ENCODE results near the gene STOML1. TPM values are rescaled to one million over a fixed set of nuclear protein-coding genes. Genes with fewer than 3 reads are reported as not detected.

The STOML1 gene
- polyA plus RNA-seq, 1 donor (not counting 4 experiments of a cell fraction or from before 2014, with no cell fraction given), result 7.0 TPM

DNA sequence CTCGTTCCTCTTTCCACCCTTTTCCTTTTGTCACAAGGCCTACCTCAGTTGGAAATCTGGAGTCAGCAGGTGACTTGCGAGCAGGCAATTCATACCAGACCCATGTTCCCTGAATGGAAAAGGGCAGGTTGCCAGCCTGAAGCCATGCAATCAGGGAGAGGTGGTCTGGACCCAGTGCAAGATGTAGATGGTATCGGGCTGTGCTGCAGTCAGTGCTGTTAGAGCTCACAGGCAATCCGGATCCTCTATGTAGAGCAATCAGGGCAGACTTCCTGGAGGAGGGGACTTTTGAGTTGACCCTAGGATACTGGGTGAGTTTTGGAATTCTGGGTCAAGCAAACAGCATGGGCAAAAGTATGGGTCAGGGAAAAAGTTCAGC lies 47.0 kb downstream of the STOML1 start:
- no peak for TF ChIP-seq EZH2 (IDR thresholded peaks at IDR 0.05; ENCODE audit: low read length)
- TF ChIP-seq, protein P1, sequence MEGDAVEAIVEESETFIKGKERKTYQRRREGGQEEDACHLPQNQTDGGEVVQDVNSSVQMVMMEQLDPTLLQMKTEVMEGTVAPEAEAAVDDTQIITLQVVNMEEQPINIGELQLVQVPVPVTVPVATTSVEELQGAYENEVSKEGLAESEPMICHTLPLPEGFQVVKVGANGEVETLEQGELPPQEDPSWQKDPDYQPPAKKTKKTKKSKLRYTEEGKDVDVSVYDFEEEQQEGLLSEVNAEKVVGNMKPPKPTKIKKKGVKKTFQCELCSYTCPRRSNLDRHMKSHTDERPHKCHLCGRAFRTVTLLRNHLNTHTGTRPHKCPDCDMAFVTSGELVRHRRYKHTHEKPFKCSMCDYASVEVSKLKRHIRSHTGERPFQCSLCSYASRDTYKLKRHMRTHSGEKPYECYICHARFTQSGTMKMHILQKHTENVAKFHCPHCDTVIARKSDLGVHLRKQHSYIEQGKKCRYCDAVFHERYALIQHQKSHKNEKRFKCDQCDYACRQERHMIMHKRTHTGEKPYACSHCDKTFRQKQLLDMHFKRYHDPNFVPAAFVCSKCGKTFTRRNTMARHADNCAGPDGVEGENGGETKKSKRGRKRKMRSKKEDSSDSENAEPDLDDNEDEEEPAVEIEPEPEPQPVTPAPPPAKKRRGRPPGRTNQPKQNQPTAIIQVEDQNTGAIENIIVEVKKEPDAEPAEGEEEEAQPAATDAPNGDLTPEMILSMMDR (optimal IDR thresholded peaks at IDR 0.05 in 1 of 3, IDR thresholded peaks at IDR 0.05 in 1 of 3, conservative IDR thresholded peaks at IDR 0.05 in 1 of 3; ENCODE audit: extremely low read depth in 1 of 3, insufficient read depth in 2 of 3, low read length in 3 of 3), result no peak
- FAIRE-seq, result no peak

DNA sequence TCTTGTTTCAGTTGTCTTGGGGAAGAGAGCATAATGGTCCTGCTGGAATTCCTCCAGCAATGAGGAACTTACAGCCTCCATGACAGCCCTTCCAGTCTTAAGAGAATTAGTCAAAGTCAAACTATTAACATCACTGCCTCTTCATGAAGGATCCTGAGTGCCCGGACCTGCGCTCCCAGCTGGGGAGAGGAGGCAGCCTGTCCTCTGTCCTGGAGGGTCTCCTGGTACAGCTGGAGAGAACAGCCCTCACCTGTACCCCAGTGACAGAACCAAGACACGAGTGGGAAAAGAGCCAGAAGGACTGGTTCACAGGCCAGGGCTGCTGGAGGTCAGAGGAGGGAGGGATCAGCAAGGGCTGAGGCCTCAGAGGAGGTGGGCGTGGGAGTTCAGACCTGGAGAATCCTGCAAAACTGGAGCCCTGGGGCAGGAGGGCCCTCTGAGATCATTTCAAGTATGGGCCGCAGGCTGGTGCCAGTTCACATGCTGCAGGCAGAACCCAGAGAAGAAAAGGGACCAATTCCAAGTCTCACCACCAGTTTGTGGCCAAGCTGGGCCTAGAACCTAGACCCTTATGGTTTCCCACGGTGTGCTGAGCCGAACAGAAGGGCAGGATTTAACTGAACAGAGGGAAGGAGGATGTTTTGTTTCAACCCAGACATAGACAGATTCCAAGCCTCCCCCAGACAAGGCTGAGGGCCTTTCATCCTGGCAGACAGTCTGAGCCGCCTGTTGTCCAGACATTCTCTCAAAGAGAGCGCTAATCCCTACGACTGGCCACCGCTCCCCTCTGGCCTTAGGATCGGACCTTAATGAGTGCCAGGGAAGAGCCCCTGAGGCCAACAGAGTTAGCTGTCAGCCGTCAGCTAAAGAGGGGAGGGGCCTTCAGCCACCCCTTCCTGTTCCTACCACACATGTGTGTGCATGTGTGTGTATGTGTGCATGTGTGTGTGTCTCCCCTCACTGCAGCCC lies 47.6 kb downstream of the STOML1 start:
- Histone ChIP-seq H3K4me3 (ENCODE audit: control insufficient read depth in 2 of 3, extremely low read depth in 1 of 3, insufficient read depth in 2 of 3, low read depth in 1 of 3, low read length in 3 of 3) (no peak overlapping the region), H3K79me2 (ENCODE audit: control insufficient read depth, insufficient read depth, low read length) (no peaks in the 10 kb centered on the region), H2AFZ (ENCODE audit: control insufficient read depth, low read length) (no peak overlapping the region), H3K36me3 (ENCODE audit: control insufficient read depth in 2 of 2, extremely low read depth in 1 of 2, insufficient read depth in 2 of 2, low read length in 2 of 2) (peaks cover 0 to 3% of the 10 kb centered on the region in 2 experiments), H3K27me3 (ENCODE audit: control insufficient read depth, extremely low read depth, insufficient read depth, low read length) (no peaks in the 10 kb centered on the region), H3K9ac (ENCODE audit: control insufficient read depth, extremely low read depth, insufficient read depth, low read length) (no peak overlapping the region), H3K4me2 (ENCODE audit: control insufficient read depth, extremely low read depth, insufficient read depth, low read depth, low read length) (no peak overlapping the region), H3K9me3 (ENCODE audit: control insufficient read depth, low read depth, low read length) (no peaks in the 10 kb centered on the region), H3K27ac (ENCODE audit: control insufficient read depth, insufficient read depth, low read length) (no peak overlapping the region), H3K4me1 (ENCODE audit: control insufficient read depth, extremely low read depth, insufficient read depth, low read length) (peaks cover 14% of the 10 kb centered on the region), H4K20me1 (ENCODE audit: control insufficient read depth, extremely low read depth, insufficient read depth, low read length) (no peaks in the 10 kb centered on the region), H3K9me1 (ENCODE audit: control insufficient read depth, extremely low read depth, insufficient read depth, low read length) (no peaks in the 10 kb centered on the region)
- no peak for TF ChIP-seq EZH2 (IDR thresholded peaks at IDR 0.05; ENCODE audit: low read length)
- TF ChIP-seq, protein P1 (optimal IDR thresholded peaks at IDR 0.05 in 1 of 3, IDR thresholded peaks at IDR 0.05 in 1 of 3, conservative IDR thresholded peaks at IDR 0.05 in 1 of 3; ENCODE audit: extremely low read depth in 1 of 3, insufficient read depth in 2 of 3, low read length in 3 of 3), result no peak
- no peak for FAIRE-seq
- DNase-seq (ENCODE audit: low read depth, low spot score), result no peak
- dilution Hi-C loops (cut with MboI; ENCODE audit: extremely low pct_ligation_motif_present, low sequenced_read_pairs), result no loop called here

More for the DNA sequence above, 47.0 kb downstream of the STOML1 start:
- Histone ChIP-seq H3K27ac (ENCODE audit: control insufficient read depth, insufficient read depth, low read length) (no peak overlapping the region), H3K4me3 (ENCODE audit: control insufficient read depth in 2 of 3, extremely low read depth in 1 of 3, insufficient read depth in 2 of 3, low read depth in 1 of 3, low read length in 3 of 3) (no peak overlapping the region), H3K9me3 (ENCODE audit: control insufficient read depth, low read depth, low read length) (no peaks in the 10 kb centered on the region), H3K79me2 (ENCODE audit: control insufficient read depth, insufficient read depth, low read length) (no peaks in the 10 kb centered on the region), H3K9ac (ENCODE audit: control insufficient read depth, extremely low read depth, insufficient read depth, low read length) (no peak overlapping the region), H3K27me3 (ENCODE audit: control insufficient read depth, extremely low read depth, insufficient read depth, low read length) (no peaks in the 10 kb centered on the region), H3K4me1 (ENCODE audit: control insufficient read depth, extremely low read depth, insufficient read depth, low read length) (peaks cover 14% of the 10 kb centered on the region), H2AFZ (ENCODE audit: control insufficient read depth, low read length) (no peak overlapping the region), H4K20me1 (ENCODE audit: control insufficient read depth, extremely low read depth, insufficient read depth, low read length) (no peaks in the 10 kb centered on the region), H3K9me1 (ENCODE audit: control insufficient read depth, extremely low read depth, insufficient read depth, low read length) (no peaks in the 10 kb centered on the region), H3K36me3 (ENCODE audit: control insufficient read depth in 2 of 2, extremely low read depth in 1 of 2, insufficient read depth in 2 of 2, low read length in 2 of 2) (peaks cover 0 to 3% of the 10 kb centered on the region in 2 experiments), H3K4me2 (ENCODE audit: control insufficient read depth, extremely low read depth, insufficient read depth, low read depth, low read length) (no peak overlapping the region)
- dilution Hi-C loops (cut with MboI; ENCODE audit: extremely low pct_ligation_motif_present, low sequenced_read_pairs), result no loop called here
- DNase-seq (ENCODE audit: low read depth, low spot score), result no peak
